Liver (tissue), 9 donors: Measurements from ENCODE around the gene KRTAP3-3. TPM values are rescaled to one million over a fixed set of nuclear protein-coding genes. Genes with fewer than 3 reads are reported as not detected.

Experiments
- DNase-seq: peaks from one replicate; pipeline ENCODE4 v3.0.0-alpha.2; 2017; ENCODE audit warnings: low spot score
- H3K27ac ChIP-seq, 2 donors: one replicate each; pipeline ENCODE4 v1.7.0; 2013; ENCODE audit warnings: inconsistent platforms in 2 of 2, low read length in 2 of 2, control low read depth in 1 of 2, low read depth in 1 of 2, mild to moderate bottlenecking in 1 of 2
- H3K27me3 ChIP-seq, 4 donors: one replicate each; pipeline versions ENCODE4 v1.6.1 to v1.7.0; 2013; ENCODE audit warnings: low read length in 3 of 4, inconsistent platforms in 1 of 4, mild to moderate bottlenecking in 1 of 4, moderate library complexity in 1 of 4; ENCODE audit not compliant: control insufficient read depth in 4 of 4, insufficient read depth in 4 of 4
- H3K36me3 ChIP-seq, 4 donors: one replicate each; pipeline versions ENCODE4 v1.6.1 to v1.7.0; 2013; ENCODE audit warnings: low read length in 3 of 4, mild to moderate bottlenecking in 3 of 4, low read depth in 1 of 4, moderate library complexity in 1 of 4; ENCODE audit not compliant: control insufficient read depth in 4 of 4, insufficient read depth in 3 of 4
- H3K4me1 ChIP-seq, 4 donors: one replicate each; pipeline versions ENCODE4 v1.6.1 to v1.7.0; 2013; ENCODE audit warnings: low read length in 3 of 4, mild to moderate bottlenecking in 3 of 4, moderate library complexity in 1 of 4; ENCODE audit not compliant: control insufficient read depth in 4 of 4, insufficient read depth in 4 of 4
- H3K4me3 ChIP-seq, 3 donors: one replicate each; pipeline versions ENCODE4 v1.6.1 to v1.7.0; 2013; ENCODE audit warnings: low read length in 3 of 3, control low read depth in 1 of 3, low read depth in 1 of 3, mild to moderate bottlenecking in 1 of 3
- H3K9ac ChIP-seq, 2 donors: one replicate each; pipeline ENCODE4 v1.7.0; 2013; ENCODE audit warnings: low read length in 2 of 2, mild to moderate bottlenecking in 2 of 2, moderate library complexity in 2 of 2, control low read depth in 1 of 2, low read depth in 1 of 2
- H3K9me3 ChIP-seq, 4 donors: one replicate each; pipeline versions ENCODE4 v1.6.1 to v1.7.0; 2013; ENCODE audit warnings: low read length in 3 of 4; ENCODE audit not compliant: control insufficient read depth in 4 of 4
- ATF3 ChIP-seq: IDR thresholded peaks from 2 replicates; pipeline ENCODE4 v1.6.1; 2016; ENCODE audit warnings: antibody characterized with exemption
- FOXA1 ChIP-seq: IDR thresholded peaks from 2 replicates; pipeline ENCODE4 v1.6.1; 2016; ENCODE audit warnings: antibody characterized with exemption
- FOXA2 ChIP-seq: IDR thresholded peaks from 2 replicates; pipeline ENCODE4 v1.6.1; 2016; ENCODE audit warnings: antibody characterized with exemption
- GABPA ChIP-seq, 2 donors: IDR thresholded peaks in 1 of 2; conservative IDR thresholded peaks in 1 of 2; 2 replicates each; pipeline ENCODE4 v1.6.1; 2016; ENCODE audit warnings: antibody characterized with exemption in 2 of 2, mild to moderate bottlenecking in 1 of 2, moderate library complexity in 1 of 2
- HNF4G ChIP-seq: IDR thresholded peaks from 2 replicates; pipeline ENCODE4 v1.6.1; 2016; ENCODE audit warnings: antibody characterized with exemption
- RAD21 ChIP-seq, 2 donors: IDR thresholded peaks; 2 replicates each; pipeline ENCODE4 v1.6.1; 2016; ENCODE audit warnings: antibody characterized with exemption in 2 of 2, mild to moderate bottlenecking in 2 of 2
- TAF1 ChIP-seq: conservative IDR thresholded peaks from 2 replicates; pipeline ENCODE4 v1.6.1; 2016; ENCODE audit warnings: antibody characterized with exemption, mild to moderate bottlenecking
- ZBTB33 ChIP-seq: IDR thresholded peaks from 2 replicates; pipeline ENCODE4 v1.6.1; 2016; ENCODE audit warnings: antibody characterized with exemption
- WGBS: extraction: QIAGEN DNeasy Blood & Tissue Kit; methylation state at CpG from one replicate; pipeline ENCODE4 v1.1.7; 2013; 5-methylcytosine and 5-hydroxymethylcytosine counted together
- polyA plus RNA-seq, 2 donors: library from polyadenylated mRNA; stranded (reverse) in 1 of 2; unstranded in 1 of 2; fragments of 200-250 nt in 1 of 2; fragments of >200 nt in 1 of 2; fragmentation: Nextera tagmentation in 1 of 2; extraction: Ambion mirVana in 1 of 2; gene quantifications; one replicate each; pipeline versions ENCODE4 v1.2.1 to v1.2.3, GENCODE V29; 2013 to 2015
- total RNA-seq, 2 donors: library from RNA; depleted of rRNA; stranded (reverse); fragments of >200 nt; gene quantifications; one replicate each; pipeline ENCODE4 v1.2.3, GENCODE V29; 2014
- TF ChIP-seq, protein P1 (sequence below): IDR thresholded peaks from 2 replicates; pipeline ENCODE4 v1.6.1; 2016; ENCODE audit warnings: antibody characterized with exemption, mild to moderate bottlenecking
- TF ChIP-seq, protein P2 (sequence below): fragments of 150-350 bp; IDR thresholded peaks from 2 replicates; pipeline ENCODE4 v1.5.1; 2017; ENCODE audit warnings: improper control_type of control experiment, low read depth, low read length; ENCODE audit not compliant: missing input control
- donor health status: healthy.
- donor health status: healthy.
- donor health status: healthy.
- donor health status: healthy.
- donor health status: healthy.

KRTAP3-3 gene
- total and polyA plus RNA-seq, 4 donors, result not detected

DNA sequence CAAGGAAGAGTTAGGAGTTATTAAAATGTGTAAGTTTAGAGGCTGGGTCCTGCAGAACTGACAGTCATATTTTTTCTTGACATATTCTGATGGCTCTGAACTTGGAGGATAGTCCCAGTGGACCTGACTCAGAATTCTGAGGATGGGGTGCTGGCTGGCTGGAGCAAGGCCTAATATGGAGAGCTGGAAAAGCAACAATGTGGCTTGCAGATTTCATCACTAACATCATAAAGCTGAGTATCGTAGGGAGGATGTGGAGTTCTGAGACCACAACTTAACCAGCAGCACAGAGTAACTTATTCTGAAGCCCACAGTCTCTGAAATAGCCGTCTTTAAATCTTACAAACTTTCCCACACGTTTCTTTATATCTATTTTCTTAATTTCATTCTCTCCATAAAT is 30.7 kb upstream of the KRTAP3-3 start:
- no peak overlapping the region for H3K27ac ChIP-seq

GRCh38 chr17:41020336-41020735 is 26.4 kb upstream of the KRTAP3-3 start:
- H3K4me3 ChIP-seq, result no peak overlapping the region
- no peak for DNase-seq
- no peak overlapping the region for H3K9ac ChIP-seq
- TF ChIP-seq, protein P1, sequence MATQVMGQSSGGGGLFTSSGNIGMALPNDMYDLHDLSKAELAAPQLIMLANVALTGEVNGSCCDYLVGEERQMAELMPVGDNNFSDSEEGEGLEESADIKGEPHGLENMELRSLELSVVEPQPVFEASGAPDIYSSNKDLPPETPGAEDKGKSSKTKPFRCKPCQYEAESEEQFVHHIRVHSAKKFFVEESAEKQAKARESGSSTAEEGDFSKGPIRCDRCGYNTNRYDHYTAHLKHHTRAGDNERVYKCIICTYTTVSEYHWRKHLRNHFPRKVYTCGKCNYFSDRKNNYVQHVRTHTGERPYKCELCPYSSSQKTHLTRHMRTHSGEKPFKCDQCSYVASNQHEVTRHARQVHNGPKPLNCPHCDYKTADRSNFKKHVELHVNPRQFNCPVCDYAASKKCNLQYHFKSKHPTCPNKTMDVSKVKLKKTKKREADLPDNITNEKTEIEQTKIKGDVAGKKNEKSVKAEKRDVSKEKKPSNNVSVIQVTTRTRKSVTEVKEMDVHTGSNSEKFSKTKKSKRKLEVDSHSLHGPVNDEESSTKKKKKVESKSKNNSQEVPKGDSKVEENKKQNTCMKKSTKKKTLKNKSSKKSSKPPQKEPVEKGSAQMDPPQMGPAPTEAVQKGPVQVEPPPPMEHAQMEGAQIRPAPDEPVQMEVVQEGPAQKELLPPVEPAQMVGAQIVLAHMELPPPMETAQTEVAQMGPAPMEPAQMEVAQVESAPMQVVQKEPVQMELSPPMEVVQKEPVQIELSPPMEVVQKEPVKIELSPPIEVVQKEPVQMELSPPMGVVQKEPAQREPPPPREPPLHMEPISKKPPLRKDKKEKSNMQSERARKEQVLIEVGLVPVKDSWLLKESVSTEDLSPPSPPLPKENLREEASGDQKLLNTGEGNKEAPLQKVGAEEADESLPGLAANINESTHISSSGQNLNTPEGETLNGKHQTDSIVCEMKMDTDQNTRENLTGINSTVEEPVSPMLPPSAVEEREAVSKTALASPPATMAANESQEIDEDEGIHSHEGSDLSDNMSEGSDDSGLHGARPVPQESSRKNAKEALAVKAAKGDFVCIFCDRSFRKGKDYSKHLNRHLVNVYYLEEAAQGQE, result no peak
- TF ChIP-seq GABPA (IDR thresholded peaks at IDR 0.05 in 1 of 2, conservative IDR thresholded peaks at IDR 0.05 in 1 of 2), result no peak
- TF ChIP-seq ATF3, result no peak
- TF ChIP-seq FOXA2, result no peak
- TF ChIP-seq FOXA1, result no peak
- TF ChIP-seq ZBTB33, result no peak
- TF ChIP-seq HNF4G, result no peak

More for the DNA sequence above, 30.7 kb upstream of the KRTAP3-3 start:
- Histone ChIP-seq H3K4me1 (no peaks in the 10 kb centered on the region), H3K36me3 (no peaks in the 10 kb centered on the region), H3K9me3 (peaks cover 0 to 11% (median 2%) of the 10 kb centered on the region in 4 donors), H3K4me3 (no peak overlapping the region), H3K9ac (no peak overlapping the region), H3K27me3 (peaks cover 0 to under 1% (median 0%) of the 10 kb centered on the region in 4 donors)
- TF ChIP-seq, protein P1, result no peak
- TF ChIP-seq FOXA2 (no peak), HNF4G (no peak), ZBTB33 (no peak), TAF1 (no peak), ATF3 (no peak), RAD21 (IDR thresholded peaks at IDR 0.05) (no peak)
- TF ChIP-seq, protein P2, sequence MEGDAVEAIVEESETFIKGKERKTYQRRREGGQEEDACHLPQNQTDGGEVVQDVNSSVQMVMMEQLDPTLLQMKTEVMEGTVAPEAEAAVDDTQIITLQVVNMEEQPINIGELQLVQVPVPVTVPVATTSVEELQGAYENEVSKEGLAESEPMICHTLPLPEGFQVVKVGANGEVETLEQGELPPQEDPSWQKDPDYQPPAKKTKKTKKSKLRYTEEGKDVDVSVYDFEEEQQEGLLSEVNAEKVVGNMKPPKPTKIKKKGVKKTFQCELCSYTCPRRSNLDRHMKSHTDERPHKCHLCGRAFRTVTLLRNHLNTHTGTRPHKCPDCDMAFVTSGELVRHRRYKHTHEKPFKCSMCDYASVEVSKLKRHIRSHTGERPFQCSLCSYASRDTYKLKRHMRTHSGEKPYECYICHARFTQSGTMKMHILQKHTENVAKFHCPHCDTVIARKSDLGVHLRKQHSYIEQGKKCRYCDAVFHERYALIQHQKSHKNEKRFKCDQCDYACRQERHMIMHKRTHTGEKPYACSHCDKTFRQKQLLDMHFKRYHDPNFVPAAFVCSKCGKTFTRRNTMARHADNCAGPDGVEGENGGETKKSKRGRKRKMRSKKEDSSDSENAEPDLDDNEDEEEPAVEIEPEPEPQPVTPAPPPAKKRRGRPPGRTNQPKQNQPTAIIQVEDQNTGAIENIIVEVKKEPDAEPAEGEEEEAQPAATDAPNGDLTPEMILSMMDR, result no peak
- DNase-seq, result no peak
- 68% methylated on average over 3 of the region's 3 CpGs for WGBS

More at GRCh38 chr17:41020336-41020735, 26.4 kb upstream of the KRTAP3-3 start:
- Histone ChIP-seq H3K4me1 (no peaks in the 10 kb centered on the region), H3K36me3 (no peaks in the 10 kb centered on the region), H3K9me3 (peaks cover 0 to 11% (median 2%) of the 10 kb centered on the region in 4 donors), H3K27ac (no peak overlapping the region), H3K27me3 (peaks cover 0 to 4% (median 0%) of the 10 kb centered on the region in 4 donors)
